ENCODE measurements around the gene SP6.

DNA sequence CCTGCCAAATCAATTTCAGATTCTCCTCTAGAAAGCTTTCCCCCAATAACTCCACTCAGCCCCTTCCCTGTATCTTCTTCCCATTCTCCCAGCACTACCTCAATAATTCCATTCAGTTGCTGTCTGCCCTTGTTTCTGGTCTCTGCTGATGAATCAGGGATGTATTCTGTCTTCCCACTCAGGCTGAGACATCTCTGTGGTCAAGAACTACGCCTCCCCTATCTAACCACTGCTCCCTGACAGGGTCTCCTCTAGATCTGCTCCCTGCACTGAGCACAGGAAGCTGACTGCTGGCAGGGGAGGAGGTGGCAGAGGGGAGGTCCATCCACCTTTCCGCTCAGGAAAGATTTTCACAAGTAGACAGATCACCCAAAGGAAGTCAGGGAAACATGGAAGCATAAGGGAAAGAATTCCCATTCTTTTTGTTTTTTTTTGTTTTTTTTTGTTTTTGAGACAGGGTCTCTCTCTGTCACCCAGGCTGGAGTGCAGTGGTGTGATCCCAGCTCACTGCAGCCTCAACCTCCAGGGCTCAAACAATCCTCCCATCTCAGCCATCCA is 28.1 kb upstream of the SP6 start:
- TF ChIP-seq EZH2 (IDR thresholded peaks at IDR 0.05; ENCODE audit: borderline replicate concordance, low read depth, low read length, severe bottlenecking) = no peak
- TF ChIP-seq CTCF (IDR thresholded peaks at IDR 0.05; ENCODE audit: borderline replicate concordance, extremely low read depth, low read length, poor library complexity, severe bottlenecking) = no peak
